Stimulated activated CD8-positive, alpha-beta memory T cell treated with anti-CD3 and anti-CD28 coated beads, Interleukin-2, amount 100 ng/mL, for 1 hour (primary cell): ENCODE measurements around the gene TEAD3.
"Not testable (repeated sequence)": the region's sequence is repeated elsewhere in the genome, so short reads cannot be mapped to it uniquely, and the experiment has no call there.

Experiments used
- DNase-seq, 2 donors: peaks; one replicate each; pipeline ENCODE4 v3.0.0-alpha.2; 2020; ENCODE audit warnings: low read depth in 2 of 2

The TEAD3 gene

DNA sequence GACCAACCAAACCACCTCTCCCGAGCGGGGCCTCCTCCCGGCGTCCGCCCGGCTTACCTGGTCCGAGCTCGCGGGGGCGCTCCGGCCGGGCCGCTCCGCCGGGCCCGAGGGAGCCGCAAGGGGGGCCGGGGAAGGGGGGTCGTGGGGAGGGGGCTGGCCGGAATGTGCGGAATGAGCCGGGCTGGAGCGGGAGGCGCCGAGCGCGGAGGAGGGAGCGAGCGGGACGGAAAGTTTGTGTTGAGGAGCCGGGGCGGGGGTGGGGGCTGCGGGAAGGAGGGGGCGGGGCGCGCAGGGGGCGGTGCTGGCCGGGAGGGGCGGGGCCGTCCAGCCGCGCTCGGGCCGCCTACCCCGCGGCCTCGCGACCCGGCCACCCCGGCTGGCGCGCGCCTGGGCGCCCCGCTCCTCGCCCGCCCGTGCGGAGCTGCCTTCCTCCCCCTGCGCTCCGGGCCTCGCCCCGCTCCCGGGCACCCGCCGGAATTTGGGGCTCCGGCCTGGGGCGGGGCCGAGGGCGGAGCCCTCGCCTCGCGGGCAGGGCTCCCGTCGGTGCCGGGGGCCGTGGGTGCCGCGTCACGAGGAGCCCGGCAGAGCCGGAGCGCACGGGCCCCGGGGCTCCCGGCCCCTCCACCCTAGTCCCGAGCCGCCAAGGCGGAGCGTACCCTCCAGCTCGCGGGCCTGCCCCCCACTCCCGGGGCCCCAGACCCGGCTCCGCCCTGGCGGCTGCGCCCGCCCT lies at the start of gene TEAD3:
Gene TEAD3 (minus strand): TSS at position 239 of the 730 bp plus-strand sequence.
- DNase-seq, result peak in 1 of 2 donors; percentile 21

- no peak for DNase-seq
Observed at GRCh38 chr6:35544769-35545361, 48.0 kb upstream of the TEAD3 start.

GRCh38 chr6:35543459-35544193 lies 46.7 kb upstream of the TEAD3 start:
- DNase-seq, result no peak

GRCh38 chr6:35541836-35542235 lies 45.0 kb upstream of the TEAD3 start:
- no peak for DNase-seq

GRCh38 chr6:35539223-35539622 lies 42.3 kb upstream of the TEAD3 start:
- DNase-seq, result no peak

GRCh38 chr6:35535847-35536246 lies 39.0 kb upstream of the TEAD3 start:
- DNase-seq, result not testable (repeated sequence)

- DNase-seq, result no peak
Observed at GRCh38 chr6:35534407-35535170, 37.7 kb upstream of the TEAD3 start.

- DNase-seq, result no peak
Observed at GRCh38 chr6:35533981-35534380, 37.1 kb upstream of the TEAD3 start.

DNA sequence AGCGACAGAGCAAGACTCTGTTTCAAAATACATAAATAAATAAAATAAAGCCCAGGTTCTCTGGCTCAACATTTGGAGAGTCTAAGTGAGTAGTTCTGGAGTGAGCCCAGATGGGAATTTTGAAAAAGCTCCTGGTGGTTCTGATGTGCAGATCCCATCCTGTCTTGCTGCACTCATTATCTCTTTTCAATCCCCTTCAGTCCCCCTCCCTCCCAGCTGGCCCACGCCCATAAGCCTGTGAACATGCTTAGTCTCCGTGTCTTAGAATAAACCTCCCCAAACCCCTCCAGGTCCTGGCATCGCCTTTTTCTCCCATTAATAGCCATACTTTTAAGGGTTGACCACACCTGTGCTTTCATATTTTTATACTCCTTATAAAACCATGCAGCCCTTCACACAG lies 35.2 kb upstream of the TEAD3 start:
- no peak for DNase-seq

GRCh38 chr6:35524380-35525020 lies 27.6 kb upstream of the TEAD3 start:
- no peak for DNase-seq

- peak; percentile 45 to 61 for DNase-seq
Observed at GRCh38 chr6:35522660-35523658, 26.1 kb upstream of the TEAD3 start.

DNA sequence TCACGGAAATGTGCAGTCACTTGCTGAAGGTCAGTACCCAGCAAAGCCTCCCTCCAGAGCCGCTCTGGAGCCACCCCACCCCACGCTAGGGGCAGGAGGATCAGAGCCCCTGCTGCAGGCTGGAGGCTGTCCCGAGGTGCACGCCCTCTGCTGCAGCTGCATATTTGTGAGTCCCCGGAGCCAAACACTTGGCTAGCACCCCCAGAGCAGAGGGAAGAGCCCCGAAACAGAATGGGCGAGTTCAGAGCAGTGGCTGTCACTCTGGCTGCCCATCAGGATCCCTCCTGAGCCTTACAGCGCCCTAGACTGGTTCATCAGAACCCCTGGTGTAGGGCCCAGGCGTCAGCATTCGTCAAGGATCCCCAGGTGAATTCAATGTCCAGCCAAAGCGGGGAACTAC lies 25.3 kb upstream of the TEAD3 start:
- DNase-seq, result no peak

- no peak for DNase-seq
Observed at GRCh38 chr6:35521235-35521634, 24.4 kb upstream of the TEAD3 start.

- DNase-seq, result no peak
Observed at GRCh38 chr6:35519313-35520015, 22.6 kb upstream of the TEAD3 start.

- DNase-seq, result no peak
Observed at GRCh38 chr6:35518566-35519312, 21.9 kb upstream of the TEAD3 start.

DNA sequence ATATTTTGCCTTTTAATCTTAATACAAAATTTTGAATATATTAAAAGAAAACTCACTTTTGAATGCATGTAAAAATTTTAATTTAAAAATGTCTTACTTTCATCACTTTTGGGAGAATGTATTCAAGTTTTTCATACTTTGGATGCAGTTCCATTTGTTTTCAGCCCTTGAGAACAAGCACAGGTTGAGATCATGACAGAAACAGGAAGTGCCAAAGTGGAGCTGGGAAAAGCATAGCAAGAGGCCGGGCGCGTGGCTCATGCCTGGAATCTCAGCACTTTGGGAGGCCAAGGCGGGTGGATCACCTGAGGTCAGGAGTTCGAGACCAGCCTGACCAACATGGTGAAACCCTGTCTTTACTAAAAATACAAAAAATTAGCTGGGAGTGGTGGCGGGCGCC lies 21.1 kb upstream of the TEAD3 start:
- DNase-seq, result not testable (repeated sequence)

- DNase-seq, result no peak
Observed at GRCh38 chr6:35516712-35517111, 19.8 kb upstream of the TEAD3 start.

DNA sequence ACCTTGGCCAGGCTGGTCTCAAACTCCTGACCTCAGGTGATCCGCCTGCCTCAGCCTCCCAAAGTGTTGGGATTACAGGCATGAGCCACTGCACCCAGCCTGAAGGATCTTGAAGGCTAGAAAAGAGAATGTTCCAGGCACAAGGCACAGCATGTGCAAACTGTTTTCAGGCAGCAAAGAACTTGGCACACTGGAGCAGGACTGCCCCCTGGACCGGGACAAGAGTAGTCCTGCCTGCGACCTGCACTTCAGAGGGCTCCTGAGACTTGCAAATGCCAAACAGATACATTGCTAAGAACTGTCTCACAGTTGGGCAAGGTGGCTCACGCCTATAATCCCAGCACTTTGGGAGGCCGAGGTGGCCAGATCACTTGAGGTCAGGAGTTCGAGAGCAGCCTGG lies 19.1 kb upstream of the TEAD3 start:
- not testable (repeated sequence) for DNase-seq

DNA sequence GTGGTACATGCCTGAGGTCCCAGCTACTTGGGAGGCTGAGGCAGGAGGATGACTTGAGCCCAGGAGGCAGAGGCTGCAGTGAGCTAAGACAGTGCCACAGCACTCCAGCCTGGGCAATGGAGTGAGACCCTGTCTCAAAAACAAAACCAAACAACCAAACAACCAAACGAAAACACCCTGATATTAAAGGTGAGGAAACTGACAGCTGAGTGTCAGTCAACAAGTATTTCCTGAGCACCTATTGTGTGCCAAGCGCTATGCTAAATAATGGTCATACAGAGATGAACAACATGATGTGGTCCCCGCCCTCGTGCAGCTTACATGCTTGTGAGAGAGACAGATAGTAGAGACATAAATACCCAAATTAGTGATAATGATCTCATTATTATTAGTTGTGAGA lies 17.7 kb upstream of the TEAD3 start:
- no peak for DNase-seq
